SKM-1 (cell line): ENCODE measurements around the gene REXO1.
"Not testable (repeated sequence)": the region's sequence is repeated elsewhere in the genome, so short reads cannot be mapped to it uniquely, and the experiment has no call there.

Experiments used
- DNase-seq: peaks from one replicate; lab custom pipeline; 2025; ENCODE audit not compliant: unreplicated experiment; lab: John Stamatoyannopoulos, UW

Gene REXO1

GRCh38 chr19:1799695-1800342, 48.5 kb downstream of the REXO1 start:
- DNase-seq: no peak

GRCh38 chr19:1797313-1797712, 51.0 kb downstream of the REXO1 start:
- DNase-seq: not testable (repeated sequence)

GRCh38 chr19:1796395-1797142, 51.7 kb downstream of the REXO1 start:
- DNase-seq: no peak

- no peak for DNase-seq
Observed at GRCh38 chr19:1794424-1795172, 53.7 kb downstream of the REXO1 start.

- DNase-seq: no peak
Observed at GRCh38 chr19:1791879-1792278, 56.4 kb downstream of the REXO1 start.

GRCh38 chr19:1790054-1790792, 58.1 kb downstream of the REXO1 start:
- no peak for DNase-seq

GRCh38 chr19:1789261-1790041, 58.8 kb downstream of the REXO1 start:
- DNase-seq: no peak

GRCh38 chr19:1787116-1787515, 61.2 kb downstream of the REXO1 start:
- DNase-seq: no peak

- DNase-seq: no peak
Observed at GRCh38 chr19:1786668-1787067, 61.6 kb downstream of the REXO1 start.

- DNase-seq: no peak
Observed at GRCh38 chr19:1785310-1785709, 63.0 kb downstream of the REXO1 start.

GRCh38 chr19:1783874-1784273, 64.4 kb downstream of the REXO1 start:
- DNase-seq: peak; percentile 18

GRCh38 chr19:1783354-1783753, 64.9 kb downstream of the REXO1 start:
- no peak for DNase-seq

GRCh38 chr19:1782521-1782920, 65.8 kb downstream of the REXO1 start:
- DNase-seq: no peak

- DNase-seq: no peak
Observed at GRCh38 chr19:1780272-1780958, 67.9 kb downstream of the REXO1 start.

- DNase-seq: no peak
Observed at GRCh38 chr19:1779574-1779973, 68.7 kb downstream of the REXO1 start.

GRCh38 chr19:1777149-1777548, 71.1 kb downstream of the REXO1 start:
- DNase-seq: no peak

GRCh38 chr19:1776606-1777147, 71.6 kb downstream of the REXO1 start:
- DNase-seq: no peak

- no peak for DNase-seq
Observed at GRCh38 chr19:1775951-1776605, 72.2 kb downstream of the REXO1 start.
